Mucosa of stomach (tissue), 1 donor: ENCODE results near the gene CPNE4.

Experiments used
- H3K27me3 ChIP-seq: one replicate; pipeline ENCODE4 v1.7.0; 2013; ENCODE audit warnings: mild to moderate bottlenecking, low read length; ENCODE audit not compliant: control insufficient read depth, insufficient read depth
- H3K36me3 ChIP-seq: one replicate; pipeline ENCODE4 v1.7.0; 2013; ENCODE audit warnings: low read length; ENCODE audit not compliant: control insufficient read depth, insufficient read depth
- H3K4me1 ChIP-seq: one replicate; pipeline ENCODE4 v1.7.0; 2013; ENCODE audit warnings: mild to moderate bottlenecking, low read length; ENCODE audit not compliant: control insufficient read depth, insufficient read depth
- H3K4me3 ChIP-seq: one replicate; pipeline ENCODE4 v1.7.0; 2013; ENCODE audit warnings: low read length
- H3K9ac ChIP-seq: one replicate; pipeline ENCODE4 v1.7.0; 2013; ENCODE audit warnings: mild to moderate bottlenecking, low read length, moderate library complexity
- H3K9me3 ChIP-seq: one replicate; pipeline ENCODE4 v1.7.0; 2013; ENCODE audit warnings: mild to moderate bottlenecking, low read length, moderate library complexity; ENCODE audit not compliant: control insufficient read depth
- donor health status: Pancreatic carcinoma.

Gene CPNE4

GRCh38 chr3:132038198-132038825 lies 3.5 kb upstream of the CPNE4 start:
- H3K9ac ChIP-seq, result no peak overlapping the region
- H3K9me3 ChIP-seq, result no peaks in the 10 kb centered on the region
- H3K4me3 ChIP-seq, result no peak overlapping the region
- no peaks in the 10 kb centered on the region for H3K36me3 ChIP-seq
- no peaks in the 10 kb centered on the region for H3K4me1 ChIP-seq
- peaks cover 20% of the 10 kb centered on the region for H3K27me3 ChIP-seq

- Histone ChIP-seq H3K9ac (no peak overlapping the region), H3K27me3 (peaks cover 22% of the 10 kb centered on the region), H3K9me3 (no peaks in the 10 kb centered on the region), H3K4me1 (no peaks in the 10 kb centered on the region), H3K4me3 (no peak overlapping the region), H3K36me3 (no peaks in the 10 kb centered on the region)
These were observed 2.8 kb upstream of the CPNE4 start for GRCh38 chr3:132037581-132037980.

- Histone ChIP-seq H3K4me3 (no peak overlapping the region), H3K36me3 (no peaks in the 10 kb centered on the region), H3K9me3 (no peaks in the 10 kb centered on the region), H3K4me1 (no peaks in the 10 kb centered on the region), H3K9ac (no peak overlapping the region), H3K27me3 (peaks cover 22% of the 10 kb centered on the region)
These were observed 2.2 kb upstream of the CPNE4 start for GRCh38 chr3:132037056-132037455.

GRCh38 chr3:132034097-132034485 lies 723 bp downstream of the CPNE4 start:
- no peaks in the 10 kb centered on the region for H3K4me1 ChIP-seq
- peaks cover 26% of the 10 kb centered on the region for H3K27me3 ChIP-seq
- H3K9me3 ChIP-seq, result no peaks in the 10 kb centered on the region
- H3K9ac ChIP-seq, result no peak overlapping the region
- no peaks in the 10 kb centered on the region for H3K36me3 ChIP-seq
- H3K4me3 ChIP-seq, result no peak overlapping the region

DNA sequence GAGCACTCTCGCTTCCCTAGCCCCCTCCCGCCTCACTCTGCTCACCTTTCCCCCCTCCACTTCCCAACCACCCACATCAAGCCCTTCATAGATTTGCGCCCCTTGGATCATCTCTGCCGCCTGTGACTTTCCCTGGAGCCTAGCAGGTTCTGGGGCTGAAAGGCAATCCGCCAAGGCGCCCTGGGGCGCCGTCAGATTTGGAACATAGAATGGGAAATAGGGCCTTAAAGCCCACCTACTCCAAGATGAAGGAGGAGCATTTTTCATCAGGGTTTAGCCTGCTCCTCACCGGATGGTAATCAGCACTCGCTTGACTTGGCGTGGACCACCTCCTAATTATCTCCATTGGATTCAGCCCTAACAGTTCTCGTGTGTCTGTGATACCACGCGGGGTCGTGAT lies 1.3 kb downstream of the CPNE4 start:
- Histone ChIP-seq H3K4me3 (no peak overlapping the region), H3K9ac (no peak overlapping the region), H3K27me3 (peaks cover 26% of the 10 kb centered on the region)

GRCh38 chr3:132032959-132033358 lies 1.9 kb downstream of the CPNE4 start:
- Histone ChIP-seq H3K9me3 (no peaks in the 10 kb centered on the region), H3K9ac (no peak overlapping the region), H3K4me3 (no peak overlapping the region), H3K27me3 (peaks cover 26% of the 10 kb centered on the region), H3K4me1 (no peaks in the 10 kb centered on the region), H3K36me3 (no peaks in the 10 kb centered on the region)

More for the DNA sequence above, 1.3 kb downstream of the CPNE4 start:
- Histone ChIP-seq H3K9me3 (no peaks in the 10 kb centered on the region), H3K36me3 (no peaks in the 10 kb centered on the region), H3K4me1 (no peaks in the 10 kb centered on the region)

DNA sequence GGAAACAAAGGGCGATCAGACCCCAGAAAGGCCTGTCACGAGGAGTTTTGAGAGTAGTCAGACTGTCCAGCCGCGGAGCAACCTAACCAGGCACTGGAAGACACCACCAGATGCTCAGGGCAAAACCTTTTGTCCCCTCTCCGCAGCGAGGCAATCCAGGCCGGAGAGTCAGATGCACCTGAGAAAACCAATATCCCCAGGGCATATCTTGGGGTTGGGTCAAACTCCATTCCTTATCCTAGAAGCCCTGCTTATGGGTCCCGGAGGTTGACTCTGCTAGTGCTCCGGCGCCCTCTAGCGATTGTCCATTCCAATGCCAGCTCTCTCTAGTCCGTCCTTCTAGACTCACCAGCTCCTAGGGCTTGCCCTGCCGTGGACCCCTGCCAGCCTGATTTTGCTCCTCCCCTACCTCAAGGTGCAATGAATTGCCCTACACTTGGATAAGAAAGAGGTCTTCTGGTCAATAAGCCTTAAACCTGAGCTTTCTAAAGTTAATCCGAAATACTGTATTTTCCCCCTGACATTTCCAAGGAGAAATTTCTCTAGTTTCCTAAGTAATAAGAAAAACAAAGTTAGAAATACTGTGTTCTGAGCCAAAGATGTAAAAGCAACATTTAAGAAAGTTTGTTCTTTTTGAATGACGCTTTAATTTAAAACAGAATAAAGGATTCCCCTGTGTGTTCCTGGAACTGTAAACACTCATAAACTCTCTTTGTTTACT lies 5.5 kb downstream of the CPNE4 start:
- Histone ChIP-seq H3K4me3 (no peak overlapping the region), H3K9ac (no peak overlapping the region), H3K4me1 (peaks cover 4% of the 10 kb centered on the region), H3K36me3 (no peaks in the 10 kb centered on the region), H3K27me3 (peaks cover 16% of the 10 kb centered on the region), H3K9me3 (no peaks in the 10 kb centered on the region)

DNA sequence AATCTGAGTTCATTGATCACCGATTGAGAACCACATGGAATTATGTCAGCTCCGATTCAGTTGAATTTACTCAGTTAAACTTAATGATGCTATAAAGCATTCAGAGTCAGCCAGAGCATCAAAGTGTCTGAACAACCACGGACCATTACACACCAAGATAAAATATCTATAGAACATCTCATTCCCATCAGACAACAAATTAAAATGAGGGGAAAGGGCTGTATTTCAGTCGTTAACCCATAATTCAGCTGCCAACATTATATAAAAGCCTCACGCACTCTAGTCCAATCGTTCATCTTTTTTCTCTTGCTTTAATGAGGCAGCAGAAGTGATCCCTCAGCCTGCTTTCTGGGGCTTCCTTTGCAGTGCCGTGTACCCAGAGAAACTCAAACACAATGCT lies 11.9 kb downstream of the CPNE4 start:
- H3K4me3 ChIP-seq, result no peak overlapping the region
- no peaks in the 10 kb centered on the region for H3K27me3 ChIP-seq
- H3K9ac ChIP-seq, result no peak overlapping the region
- no peaks in the 10 kb centered on the region for H3K9me3 ChIP-seq
- H3K4me1 ChIP-seq, result peaks cover 4% of the 10 kb centered on the region
- no peaks in the 10 kb centered on the region for H3K36me3 ChIP-seq

DNA sequence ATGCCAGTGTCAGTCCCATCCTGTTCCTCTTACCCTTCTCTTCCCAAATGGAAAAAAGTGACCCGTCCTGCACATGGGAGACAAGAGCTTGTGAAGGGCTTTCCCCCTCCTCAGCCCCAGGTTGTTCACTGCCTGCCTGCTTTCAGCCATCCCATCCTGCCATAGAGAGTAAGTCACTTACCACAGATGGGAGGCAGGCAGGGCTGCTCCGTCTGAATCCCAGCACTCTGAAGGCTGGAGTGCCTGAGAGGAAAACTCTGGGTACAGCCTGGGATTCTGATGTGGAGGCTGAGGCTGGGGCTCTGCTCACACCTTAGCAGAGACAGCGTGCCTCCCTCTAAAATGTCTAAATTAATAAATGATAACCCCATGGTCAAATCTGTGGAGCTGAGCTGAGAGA lies 14.8 kb downstream of the CPNE4 start:
- Histone ChIP-seq H3K4me1 (no peaks in the 10 kb centered on the region), H3K27me3 (no peaks in the 10 kb centered on the region), H3K36me3 (no peaks in the 10 kb centered on the region), H3K9ac (no peak overlapping the region), H3K4me3 (no peak overlapping the region), H3K9me3 (no peaks in the 10 kb centered on the region)

DNA sequence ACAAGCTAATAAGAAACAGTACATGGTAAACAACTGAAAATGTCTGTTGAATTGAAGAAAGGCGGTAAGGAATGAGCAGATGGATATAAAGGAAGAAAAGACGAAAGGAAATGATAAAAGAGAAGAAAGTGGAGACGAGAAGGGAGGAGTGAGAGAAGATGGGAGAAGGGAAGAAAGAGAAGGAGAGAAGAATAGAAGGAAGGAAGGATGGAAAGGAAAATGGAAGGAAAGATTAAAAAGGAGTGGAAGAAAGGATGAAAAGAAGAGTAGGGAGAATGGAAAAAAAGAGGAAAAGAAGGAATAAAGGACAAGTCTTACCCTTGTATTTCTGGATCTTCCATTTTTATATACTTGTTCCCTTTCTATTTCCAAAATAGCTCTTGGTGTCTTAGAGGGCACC lies 17.7 kb downstream of the CPNE4 start:
- Histone ChIP-seq H3K4me1 (no peaks in the 10 kb centered on the region), H3K27me3 (no peaks in the 10 kb centered on the region), H3K4me3 (no peak overlapping the region), H3K9me3 (no peaks in the 10 kb centered on the region), H3K9ac (no peak overlapping the region), H3K36me3 (no peaks in the 10 kb centered on the region)

- Histone ChIP-seq H3K36me3 (no peaks in the 10 kb centered on the region), H3K27me3 (no peaks in the 10 kb centered on the region), H3K9ac (no peak overlapping the region), H3K9me3 (no peaks in the 10 kb centered on the region), H3K4me1 (no peaks in the 10 kb centered on the region), H3K4me3 (no peak overlapping the region)
These were observed 18.5 kb downstream of the CPNE4 start for GRCh38 chr3:132016061-132017041.

- H3K9ac ChIP-seq, result no peak overlapping the region
These were observed 20.7 kb downstream of the CPNE4 start for GRCh38 chr3:132014105-132014504.

More at GRCh38 chr3:132014105-132014504, 20.7 kb downstream of the CPNE4 start:
- Histone ChIP-seq H3K4me1 (no peaks in the 10 kb centered on the region), H3K9me3 (no peaks in the 10 kb centered on the region), H3K27me3 (no peaks in the 10 kb centered on the region), H3K4me3 (no peak overlapping the region), H3K36me3 (no peaks in the 10 kb centered on the region)
